Suprapubic skin (tissue), 3 donors: ENCODE results near the gene RGS6.

Experiments used
- POLR2AphosphoS5 ChIP-seq, 3 donors: sonication (generic); formaldehyde crosslinking; IDR thresholded peaks; one replicate each; pipeline ENCODE4 v1.6.1; 2017; ENCODE audit warnings: antibody characterized with exemption in 3 of 3
- TF ChIP-seq, protein P1 (sequence below), 2 donors: fragments of 200-600 bp in 1 of 2; fragments of 450-650 bp in 1 of 2; sonication (generic) in 1 of 2; IDR thresholded peaks; one replicate each; pipeline ENCODE4 v1.5.1; 2016 to 2019; ENCODE audit warnings: antibody characterized with exemption in 2 of 2, mild to moderate bottlenecking in 1 of 2, moderate library complexity in 1 of 2

- TF ChIP-seq, protein P1, sequence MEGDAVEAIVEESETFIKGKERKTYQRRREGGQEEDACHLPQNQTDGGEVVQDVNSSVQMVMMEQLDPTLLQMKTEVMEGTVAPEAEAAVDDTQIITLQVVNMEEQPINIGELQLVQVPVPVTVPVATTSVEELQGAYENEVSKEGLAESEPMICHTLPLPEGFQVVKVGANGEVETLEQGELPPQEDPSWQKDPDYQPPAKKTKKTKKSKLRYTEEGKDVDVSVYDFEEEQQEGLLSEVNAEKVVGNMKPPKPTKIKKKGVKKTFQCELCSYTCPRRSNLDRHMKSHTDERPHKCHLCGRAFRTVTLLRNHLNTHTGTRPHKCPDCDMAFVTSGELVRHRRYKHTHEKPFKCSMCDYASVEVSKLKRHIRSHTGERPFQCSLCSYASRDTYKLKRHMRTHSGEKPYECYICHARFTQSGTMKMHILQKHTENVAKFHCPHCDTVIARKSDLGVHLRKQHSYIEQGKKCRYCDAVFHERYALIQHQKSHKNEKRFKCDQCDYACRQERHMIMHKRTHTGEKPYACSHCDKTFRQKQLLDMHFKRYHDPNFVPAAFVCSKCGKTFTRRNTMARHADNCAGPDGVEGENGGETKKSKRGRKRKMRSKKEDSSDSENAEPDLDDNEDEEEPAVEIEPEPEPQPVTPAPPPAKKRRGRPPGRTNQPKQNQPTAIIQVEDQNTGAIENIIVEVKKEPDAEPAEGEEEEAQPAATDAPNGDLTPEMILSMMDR (IDR thresholded peaks at IDR 0.05), result no peak
- no peak for TF ChIP-seq POLR2AphosphoS5 (IDR thresholded peaks at IDR 0.05)
Observed at GRCh38 chr14:72256055-72256454, 323.8 kb downstream of the RGS6 start.
